ENCODE results near the gene DNAH8.
A peak's percentile ranks its signal among the peaks of the same experiment; 100 is the strongest.
"Not testable (repeated sequence)": the region's sequence is repeated elsewhere in the genome, so short reads cannot be mapped to it uniquely, and the experiment has no call there.

Gene DNAH8

GRCh38 chr6:38699702-38700101 is 15.4 kb upstream of the DNAH8 start:
- DNase-seq (ENCODE audit: low read depth in 2 of 2), result not testable (repeated sequence)

GRCh38 chr6:38701551-38701950 is 13.6 kb upstream of the DNAH8 start:
- no peak for DNase-seq (ENCODE audit: low read depth in 2 of 2)

- peak; percentile 88 to 92 for DNase-seq (ENCODE audit: low read depth in 2 of 2)
Measured at GRCh38 chr6:38702558-38703397, 12.3 kb upstream of the DNAH8 start, which contains the start of gene GLO1. TSS of gene GLO1 (minus strand) at chr6:38703145. CDS start at chr6:38703054, 91 bp downstream.

GRCh38 chr6:38703949-38704590 is 11.0 kb upstream of the DNAH8 start:
- no peak for DNase-seq (ENCODE audit: low read depth in 2 of 2)

- DNase-seq (ENCODE audit: low read depth in 2 of 2), result no peak
Measured at GRCh38 chr6:38705924-38706323, 9.2 kb upstream of the DNAH8 start.

GRCh38 chr6:38708496-38708895 is 6.6 kb upstream of the DNAH8 start:
- no peak for DNase-seq (ENCODE audit: low read depth in 2 of 2)

GRCh38 chr6:38713812-38714211 is 1.3 kb upstream of the DNAH8 start:
- DNase-seq (ENCODE audit: low read depth in 2 of 2), result peak in 1 of 2 donors; percentile 38

- DNase-seq (ENCODE audit: low read depth in 2 of 2), result peak in 1 of 2 donors; percentile 7
Measured at GRCh38 chr6:38714239-38715015, 684 bp upstream of the DNAH8 start.

GRCh38 chr6:38716825-38717224 is 1.7 kb downstream of the DNAH8 start:
- no peak for DNase-seq (ENCODE audit: low read depth in 2 of 2)

- DNase-seq (ENCODE audit: low read depth in 2 of 2), result no peak
Measured at GRCh38 chr6:38719358-38719757, 4.2 kb downstream of the DNAH8 start.

GRCh38 chr6:38720295-38720694 is 5.2 kb downstream of the DNAH8 start:
- no peak for DNase-seq (ENCODE audit: low read depth in 2 of 2)

GRCh38 chr6:38722038-38722437 is 6.9 kb downstream of the DNAH8 start:
- no peak for DNase-seq (ENCODE audit: low read depth in 2 of 2)

GRCh38 chr6:38722727-38723334 is 7.7 kb downstream of the DNAH8 start:
- DNase-seq (ENCODE audit: low read depth in 2 of 2), result no peak

GRCh38 chr6:38723783-38724182 is 8.7 kb downstream of the DNAH8 start:
- no peak for DNase-seq (ENCODE audit: low read depth in 2 of 2)

- no peak for DNase-seq (ENCODE audit: low read depth in 2 of 2)
Measured at GRCh38 chr6:38724343-38724742, 9.2 kb downstream of the DNAH8 start.

- no peak for DNase-seq (ENCODE audit: low read depth in 2 of 2)
Measured at GRCh38 chr6:38725414-38726183, 10.5 kb downstream of the DNAH8 start.

- no peak for DNase-seq (ENCODE audit: low read depth in 2 of 2)
Measured at GRCh38 chr6:38728203-38728602, 13.1 kb downstream of the DNAH8 start.

- no peak for DNase-seq (ENCODE audit: low read depth in 2 of 2)
Measured at GRCh38 chr6:38730140-38730862, 15.2 kb downstream of the DNAH8 start.

GRCh38 chr6:38736951-38737350 is 21.8 kb downstream of the DNAH8 start:
- no peak for DNase-seq (ENCODE audit: low read depth in 2 of 2)

GRCh38 chr6:38738261-38738660 is 23.1 kb downstream of the DNAH8 start:
- DNase-seq (ENCODE audit: low read depth in 2 of 2), result no peak
